A549 (cell line): Measurements from ENCODE around the gene RNU5D-1. TPM values are rescaled to one million over a fixed set of nuclear protein-coding genes. Genes with fewer than 3 reads are reported as not detected.
A peak's percentile ranks its signal among the peaks of the same experiment; 100 is the strongest.

ENCODE experiments used
- ATAC-seq, 2 experiments: fragments of 200-7000 bp in 1 of 2; fragments of >200 bp in 1 of 2; cut with Nextera tagmentation in 1 of 2; cut with Tn5 transposase in 1 of 2; 3 replicates each; pipeline versions ENCODE4 v1.8.0 to v1.9.1; 2018 to 2020; ENCODE audit warnings: mild to moderate bottlenecking in 1 of 2, moderate library complexity in 1 of 2
- CTCF ChIA-PET: fragments of 300-600 bp; sonication (Branson Sonifier 250); formaldehyde crosslinking; extraction: SDS; loops from one replicate; lab custom pipeline; 2021; ENCODE audit warnings: antibody characterized with exemption, inconsistent platforms; lab: Yijun Ruan, JAX
- POLR2A ChIA-PET: fragments of 350-600 bp; formaldehyde crosslinking; extraction: SDS; loops from one replicate; lab custom pipeline; 2021; ENCODE audit warnings: antibody characterized with exemption, inconsistent platforms; lab: Yijun Ruan, JAX
- DNase-seq, 2 experiments: peaks; one replicate each; pipeline versions ENCODE4 v3.0.0 to v3.0.0-alpha.2; 2011 to 2016; ENCODE audit warnings: low read depth in 1 of 2, low spot score in 1 of 2
- FAIRE-seq: peaks from 2 replicates; lab custom pipeline; 2011; peaks lifted over from hg19 to GRCh38; lab: Jason Lieb, UNC
- H3K27ac ChIP-seq, 2 experiments: fragments of >200 bp; sonication (Bioruptor Twin); formaldehyde crosslinking; 3 replicates each; pipeline ENCODE4 v1.5.1; 2016 to 2017
- H3K4me1 ChIP-seq: fragments of >200 bp; sonication (Bioruptor Twin); formaldehyde crosslinking; 3 replicates; pipeline ENCODE4 v1.6.1; 2016
- H3K4me2 ChIP-seq: fragments of >200 bp; sonication (Bioruptor Twin); formaldehyde crosslinking; 3 replicates; pipeline ENCODE4 v1.6.1; 2016
- H3K4me3 ChIP-seq: fragments of >200 bp; sonication (Bioruptor Twin); formaldehyde crosslinking; 3 replicates; pipeline ENCODE4 v1.5.1; 2016
- H3K9me3 ChIP-seq: fragments of >200 bp; sonication (Bioruptor Twin); formaldehyde crosslinking; 3 replicates; pipeline ENCODE4 v1.6.1; 2016
- BCL3 ChIP-seq: fragments of >200 bp; sonication (Bioruptor Twin); formaldehyde crosslinking; IDR thresholded peaks from 3 replicates; pipeline ENCODE4 v1.6.1; 2016
- BHLHE40 ChIP-seq: IDR thresholded peaks from 2 replicates; pipeline ENCODE4 v1.6.1; 2012; ENCODE audit warnings: low read depth, low read length, inconsistent platforms
- CEBPB ChIP-seq, 2 experiments: fragments of >200 bp in 1 of 2; sonication (Bioruptor Twin) in 1 of 2; formaldehyde crosslinking in 1 of 2; IDR thresholded peaks; 2 replicates each; pipeline ENCODE4 v1.6.1; 2012 to 2016
- CHD2 ChIP-seq: fragments of 150-350 bp; IDR thresholded peaks from 2 replicates; pipeline ENCODE4 v1.6.1; 2014; ENCODE audit warnings: low read length; ENCODE audit not compliant: partially characterized antibody
- E2F6 ChIP-seq: IDR thresholded peaks from 2 replicates; pipeline ENCODE4 v1.6.1; 2012; ENCODE audit warnings: low read depth, borderline replicate concordance
- EHF ChIP-seq: fragments of 250-450 bp; sonication (Bioruptor Pico); IDR thresholded peaks from 2 replicates; pipeline ENCODE4 v1.5.0; 2020; ENCODE audit warnings: mild to moderate bottlenecking
- EHMT2 ChIP-seq: fragments of 200-600 bp; sonication (generic); IDR thresholded peaks from 2 replicates; pipeline ENCODE4 v1.6.1; 2016; ENCODE audit warnings: antibody characterized with exemption, low read depth, mild to moderate bottlenecking, moderate library complexity
- ELK1 ChIP-seq: fragments of 150-350 bp; IDR thresholded peaks from 2 replicates; pipeline ENCODE4 v1.6.1; 2014; ENCODE audit warnings: low read depth, mild to moderate bottlenecking, low read length
- ESRRA ChIP-seq: fragments of 150-350 bp; IDR thresholded peaks from 2 replicates; pipeline ENCODE4 v1.6.1; 2014; ENCODE audit warnings: mild to moderate bottlenecking, low read length, borderline replicate concordance
- FOSL2 ChIP-seq, 2 experiments: fragments of 450-650 bp in 1 of 2; fragments of >200 bp in 1 of 2; sonication (Bioruptor Twin) in 1 of 2; formaldehyde crosslinking; IDR thresholded peaks; 2 replicates each; pipeline versions ENCODE4 v1.5.0 to v1.6.1; 2016 to 2020; ENCODE audit warnings: mild to moderate bottlenecking in 1 of 2, moderate library complexity in 1 of 2
- FOXS1 ChIP-seq: fragments of 250-450 bp; sonication (Bioruptor Pico); IDR thresholded peaks from 2 replicates; pipeline ENCODE4 v1.5.0; 2020; ENCODE audit warnings: mild to moderate bottlenecking, moderate library complexity
- HOXA7 ChIP-seq: fragments of 250-450 bp; sonication (Bioruptor Pico); IDR thresholded peaks from 2 replicates; pipeline ENCODE4 v1.5.0; 2020; ENCODE audit warnings: mild to moderate bottlenecking, moderate library complexity
- HOXB5 ChIP-seq: fragments of 250-450 bp; sonication (Bioruptor Pico); IDR thresholded peaks from 2 replicates; pipeline ENCODE4 v1.5.0; 2020; ENCODE audit warnings: mild to moderate bottlenecking, moderate library complexity
- JUNB ChIP-seq: fragments of >200 bp; sonication (Bioruptor Twin); formaldehyde crosslinking; IDR thresholded peaks from 2 replicates; pipeline ENCODE4 v1.6.1; 2016
- KDM1A ChIP-seq: fragments of 200-600 bp; sonication (generic); IDR thresholded peaks from 2 replicates; pipeline ENCODE4 v1.6.1; 2016; ENCODE audit warnings: low read depth, mild to moderate bottlenecking
- KDM5A ChIP-seq: fragments of 200-600 bp; sonication (generic); IDR thresholded peaks from 2 replicates; pipeline ENCODE4 v1.6.1; 2016; ENCODE audit warnings: antibody characterized with exemption, mild to moderate bottlenecking
- MAFK ChIP-seq: fragments of 450-650 bp; IDR thresholded peaks from 2 replicates; pipeline ENCODE4 v1.6.1; 2014; ENCODE audit not compliant: partially characterized antibody
- MAZ ChIP-seq: fragments of 150-350 bp; IDR thresholded peaks from 2 replicates; pipeline ENCODE4 v1.6.1; 2014; ENCODE audit warnings: antibody characterized with exemption, low read depth, low read length, borderline replicate concordance
- NFE2L2 ChIP-seq: fragments of 150-350 bp; conservative IDR thresholded peaks from 2 replicates; pipeline ENCODE4 v1.6.1; 2014; ENCODE audit warnings: low read length
- NPAS2 ChIP-seq: fragments of 250-450 bp; sonication (Bioruptor Pico); IDR thresholded peaks from 2 replicates; pipeline ENCODE4 v1.8.0; 2022; ENCODE audit warnings: mild to moderate bottlenecking, moderate library complexity, borderline replicate concordance
- NR3C1 ChIP-seq: fragments of >200 bp; sonication (Bioruptor Twin); formaldehyde crosslinking; IDR thresholded peaks from 3 replicates; pipeline ENCODE4 v1.6.1; 2017
- PBX3 ChIP-seq: IDR thresholded peaks from 2 replicates; pipeline ENCODE4 v1.6.1; 2012
- POLR2A ChIP-seq: IDR thresholded peaks from 2 replicates; pipeline ENCODE4 v1.6.1; 2012; ENCODE audit warnings: mild to moderate bottlenecking, low read length
- RAD21 ChIP-seq, 2 experiments: fragments of >200 bp in 1 of 2; sonication (Bioruptor Twin) in 1 of 2; formaldehyde crosslinking in 1 of 2; IDR thresholded peaks in 1 of 2; conservative IDR thresholded peaks in 1 of 2; 2 replicates in 1 of 2; 3 replicates in 1 of 2; pipeline ENCODE4 v1.6.1; 2012 to 2018; ENCODE audit warnings: inconsistent platforms in 1 of 2
- RARB ChIP-seq: fragments of 250-450 bp; sonication (Bioruptor Pico); IDR thresholded peaks from 2 replicates; pipeline ENCODE4 v1.8.0; 2021; ENCODE audit warnings: mild to moderate bottlenecking, moderate library complexity
- RCOR1 ChIP-seq: fragments of 150-350 bp; IDR thresholded peaks from 2 replicates; pipeline ENCODE4 v1.6.1; 2014; ENCODE audit warnings: antibody characterized with exemption, low read length, low read depth
- RFX5 ChIP-seq: fragments of 450-650 bp; IDR thresholded peaks from 2 replicates; pipeline ENCODE4 v1.7.1; 2014; ENCODE audit warnings: antibody characterized with exemption, mild to moderate bottlenecking, moderate library complexity
- SMC3 ChIP-seq: fragments of >200 bp; sonication (Bioruptor Twin); formaldehyde crosslinking; IDR thresholded peaks from 3 replicates; pipeline ENCODE4 v1.6.1; 2018; ENCODE audit warnings: inconsistent platforms
- TFCP2L1 ChIP-seq: fragments of 250-450 bp; sonication (Bioruptor Pico); IDR thresholded peaks from 2 replicates; pipeline ENCODE4 v1.5.0; 2021; ENCODE audit warnings: mild to moderate bottlenecking
- ZC3H11A ChIP-seq: fragments of 450-650 bp; IDR thresholded peaks from 2 replicates; pipeline ENCODE4 v1.6.1; 2014; ENCODE audit warnings: antibody characterized with exemption, mild to moderate bottlenecking
- ZFP36 ChIP-seq: fragments of 450-650 bp; IDR thresholded peaks from 2 replicates; pipeline ENCODE4 v1.6.1; 2014; ENCODE audit warnings: borderline replicate concordance; ENCODE audit not compliant: partially characterized antibody
- ZNF302 ChIP-seq: fragments of 250-450 bp; sonication (Bioruptor Pico); IDR thresholded peaks from 2 replicates; pipeline ENCODE4 v1.9.0; 2021; ENCODE audit warnings: inconsistent platforms, mild to moderate bottlenecking, moderate library complexity
- ZSCAN20 ChIP-seq: fragments of 250-450 bp; sonication (Bioruptor Pico); IDR thresholded peaks from 2 replicates; pipeline ENCODE4 v1.8.0; 2022; ENCODE audit warnings: mild to moderate bottlenecking, moderate library complexity
- WGBS: methylation state at CpG from one replicate; pipeline ENCODE4 v1.1.6; 2017; ENCODE audit errors: missing lambda C conversion rate; 5-methylcytosine and 5-hydroxymethylcytosine counted together
- polyA plus RNA-seq, 4 experiments: library from polyadenylated mRNA; depleted of rRNA in 3 of 4; stranded (reverse); fragments of >200 nt; fragmentation: RNase III in 1 of 4; extraction: RNeasy Plus Mini Kit Qiagen cat#74134 plus additional on column Dnase treatment in 1 of 4; gene quantifications; 2 replicates in 3 of 4; 3 replicates in 1 of 4; pipeline ENCODE4 v1.2.3, GENCODE V29; 2011 to 2017
- TF ChIP-seq, protein P1 (sequence below): IDR thresholded peaks from 2 replicates; pipeline ENCODE4 v1.6.1; 2012
- TF ChIP-seq, protein P2 (sequence below): fragments of >200 bp; sonication (Bioruptor Twin); formaldehyde crosslinking; IDR thresholded peaks from 3 replicates; pipeline ENCODE4 v1.5.1; 2016

RNU5D-1 gene
- polyA plus RNA-seq, 2 of the 4 experiments (the other 2 are of a cell fraction) = not detected

GRCh38 chr1:44721485-44722361 lies 9.2 kb downstream of the RNU5D-1 start:
- H3K9me3 ChIP-seq = no peaks in the 10 kb centered on the region
- H3K4me2 ChIP-seq = peak overlapping the region; percentile 51
- ChIA-PET POLR2A (interaction anchor here (0.5 to 2.0 kb wide), 21 partner anchors 9 to 800 kb away, joined by 3 to 137 read pairs (median 6); partner anchors contain the start of genes ARMH1, EIF2B3, PLK3 and PRDX1), CTCF (interaction anchor here (1.1 to 2.1 kb wide), 2 partner anchors 9 to 35 kb away, joined by 3 to 22 read pairs; partner anchors contain the start of gene RNU5D-1)
- DNase-seq (peak; percentile 93 to 95), ATAC-seq (peak; percentile 96 to 98), FAIRE-seq (no peak)
- no peak overlapping the region for H3K4me3 ChIP-seq
- peaks cover 8% of the 10 kb centered on the region; the same call in 1 of the 3 replicates for H3K4me1 ChIP-seq
- peak overlapping the region; percentile 84 to 90 for H3K27ac ChIP-seq
- WGBS = 6% methylated on average over 14 of the region's 14 CpGs
- TF ChIP-seq E2F6 = no peak; the same call in 1 of the 2 replicates
- no peak for TF ChIP-seq RAD21 (conservative IDR thresholded peaks at IDR 0.05 in 1 of 2, IDR thresholded peaks at IDR 0.05 in 1 of 2)
- no peak for TF ChIP-seq KDM5A
- peak; percentile 81; the same call in 1 of the 2 replicates for TF ChIP-seq MAZ
- no peak for TF ChIP-seq NPAS2 (CRISPR knock-in tag)
- TF ChIP-seq PBX3 = peak; percentile 97
- peak; percentile 91 for TF ChIP-seq HOXB5 (CRISPR knock-in tag)
- TF ChIP-seq NFE2L2 = no peak
- no peak for TF ChIP-seq SMC3
- no peak; the same call in 1 of the 2 replicates for TF ChIP-seq JUNB
- no peak for TF ChIP-seq RFX5
- TF ChIP-seq KDM1A = no peak
- peak; percentile 29; the same call in 1 of the 2 replicates for TF ChIP-seq ZNF302 (CRISPR knock-in tag)
- TF ChIP-seq BCL3 = peak; percentile 100
- no peak for TF ChIP-seq ZSCAN20 (CRISPR knock-in tag)
- peak; percentile 70; the same call in 1 of the 2 replicates for TF ChIP-seq FOXS1 (CRISPR knock-in tag)
- no peak for TF ChIP-seq ELK1
- TF ChIP-seq HOXA7 (CRISPR knock-in tag) = peak; percentile 100
- TF ChIP-seq ZC3H11A = no peak
- TF ChIP-seq RARB (CRISPR knock-in tag) = peak; percentile 100
- TF ChIP-seq NR3C1 = no peak
- TF ChIP-seq POLR2A = peak; percentile 100
- no peak for TF ChIP-seq ESRRA
- TF ChIP-seq CHD2 = no peak
- TF ChIP-seq, protein P1, sequence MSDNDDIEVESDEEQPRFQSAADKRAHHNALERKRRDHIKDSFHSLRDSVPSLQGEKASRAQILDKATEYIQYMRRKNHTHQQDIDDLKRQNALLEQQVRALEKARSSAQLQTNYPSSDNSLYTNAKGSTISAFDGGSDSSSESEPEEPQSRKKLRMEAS = peak; percentile 78
- no peak for TF ChIP-seq BHLHE40
- no peak for TF ChIP-seq MAFK
- no peak for TF ChIP-seq ZFP36
- peak in 1 of 2 experiments; percentile 37; a peak in 1 of 4 replicates for TF ChIP-seq CEBPB (IDR thresholded peaks at IDR 0.05)
- no peak for TF ChIP-seq EHMT2
- no peak for TF ChIP-seq RCOR1
- no peak for TF ChIP-seq FOSL2 (IDR thresholded peaks at IDR 0.05)
- TF ChIP-seq FOSL2 (CRISPR knock-in tag; IDR thresholded peaks at IDR 0.05) = peak; percentile 79
- TF ChIP-seq, protein P2, sequence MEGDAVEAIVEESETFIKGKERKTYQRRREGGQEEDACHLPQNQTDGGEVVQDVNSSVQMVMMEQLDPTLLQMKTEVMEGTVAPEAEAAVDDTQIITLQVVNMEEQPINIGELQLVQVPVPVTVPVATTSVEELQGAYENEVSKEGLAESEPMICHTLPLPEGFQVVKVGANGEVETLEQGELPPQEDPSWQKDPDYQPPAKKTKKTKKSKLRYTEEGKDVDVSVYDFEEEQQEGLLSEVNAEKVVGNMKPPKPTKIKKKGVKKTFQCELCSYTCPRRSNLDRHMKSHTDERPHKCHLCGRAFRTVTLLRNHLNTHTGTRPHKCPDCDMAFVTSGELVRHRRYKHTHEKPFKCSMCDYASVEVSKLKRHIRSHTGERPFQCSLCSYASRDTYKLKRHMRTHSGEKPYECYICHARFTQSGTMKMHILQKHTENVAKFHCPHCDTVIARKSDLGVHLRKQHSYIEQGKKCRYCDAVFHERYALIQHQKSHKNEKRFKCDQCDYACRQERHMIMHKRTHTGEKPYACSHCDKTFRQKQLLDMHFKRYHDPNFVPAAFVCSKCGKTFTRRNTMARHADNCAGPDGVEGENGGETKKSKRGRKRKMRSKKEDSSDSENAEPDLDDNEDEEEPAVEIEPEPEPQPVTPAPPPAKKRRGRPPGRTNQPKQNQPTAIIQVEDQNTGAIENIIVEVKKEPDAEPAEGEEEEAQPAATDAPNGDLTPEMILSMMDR = no peak
- TF ChIP-seq TFCP2L1 = peak; percentile 100
- peak; percentile 89 for TF ChIP-seq EHF (CRISPR knock-in tag)
